Ovary (tissue), 9 donors: ENCODE measurements around the gene ASB1. TPM values are rescaled to one million over a fixed set of nuclear protein-coding genes. Genes with fewer than 3 reads are reported as not detected.

Experiments
- DNase-seq, 5 donors: peaks; one replicate each; pipeline ENCODE4 v3.0.0-alpha.2; 2019 to 2020
- H3K27ac ChIP-seq, 2 donors: fragments of 200-600 bp; one replicate each; pipeline versions ENCODE4 v1.5.1 to v1.8.0; 2019 to 2022
- H3K27me3 ChIP-seq: fragments of 200-600 bp; one replicate; pipeline ENCODE4 v1.8.0; 2022
- H3K36me3 ChIP-seq: fragments of 200-600 bp; sonication (generic); one replicate; pipeline ENCODE4 v1.5.1; 2019
- H3K4me1 ChIP-seq: one replicate; pipeline ENCODE4 v1.8.1; 2013; ENCODE audit warnings: mild to moderate bottlenecking, moderate library complexity; ENCODE audit not compliant: insufficient read depth
- H3K4me3 ChIP-seq: fragments of 200-600 bp; sonication (generic); one replicate; pipeline ENCODE4 v1.5.1; 2017
- H3K9me3 ChIP-seq, 2 donors: fragments of 200-600 bp in 1 of 2; sonication (generic) in 1 of 2; one replicate each; pipeline versions ENCODE4 v1.5.1 to v1.8.1; 2013 to 2019; ENCODE audit warnings: mild to moderate bottlenecking in 1 of 2, moderate library complexity in 1 of 2
- EP300 ChIP-seq: sonication (generic); formaldehyde crosslinking; IDR thresholded peaks from one replicate; pipeline ENCODE4 v1.6.1; 2017; ENCODE audit warnings: antibody characterized with exemption
- POLR2A ChIP-seq: fragments of 450-650 bp; IDR thresholded peaks from one replicate; pipeline ENCODE4 v1.6.1; 2017; ENCODE audit warnings: antibody characterized with exemption, mild to moderate bottlenecking, moderate library complexity
- WGBS, 3 donors: extraction: QIAGEN DNeasy Blood & Tissue Kit in 1 of 3; methylation state at CpG; one replicate each; pipeline versions ENCODE4 v1.1.5 to v1.1.7; 2013 to 2017; 5-methylcytosine and 5-hydroxymethylcytosine counted together
- intact Hi-C, 4 donors: fragments of 100-400 bp; cut with DNase I; formaldehyde crosslinking; loops; one replicate each; pipeline versions ENCODE4 v1.11.0 to v1.15.1; 2022 to 2023
- polyA plus RNA-seq, 2 donors: library from polyadenylated mRNA; stranded (reverse); fragments of 200-250 nt in 1 of 2; fragments of 350-450 nt in 1 of 2; fragmentation: Illumina TruSeq in 1 of 2; extraction: RNeasy Lipid Tissue Mini Kit (QIAGEN cat#74804) in 1 of 2; gene quantifications; one replicate each; pipeline ENCODE4 v1.2.3, GENCODE V29; 2013 to 2014
- total RNA-seq, 7 donors: library from RNA; depleted of rRNA in 2 of 7; stranded (reverse); fragments of >200 nt in 2 of 7; fragmentation: NEBNext Ultra II Directional in 3 of 7; extraction: Animal tissue kit (Norgen Biotek cat#: 25700) in 3 of 7; gene quantifications; one replicate each; pipeline versions ENCODE4 v1.1.0 to v1.2.4, GENCODE V29; 2016 to 2023
- TF ChIP-seq, protein P1 (sequence below), 3 donors: fragments of 450-650 bp in 2 of 3; fragments of 200-600 bp in 1 of 3; IDR thresholded peaks; one replicate each; pipeline versions ENCODE4 v1.5.1 to v1.8.0; 2016 to 2022; ENCODE audit warnings: antibody characterized with exemption in 3 of 3, mild to moderate bottlenecking in 1 of 3
- donor health status: DM: no; HTN: no; CAD: no; lungs with moderate emphysema.
- donor health status: DM: no; HTN: no; CAD: no.
- donor health status: Bipolar disorder and iron deficiency.
- donor health status: DM: yes; HTN: yes; CAD: no.
- donor health status: DM: no; HTN: no; CAD: no.
- donor health status: DM: yes; HTN: yes; CAD: no.

The ASB1 gene
- total and polyA plus RNA-seq, 9 donors: 9.3 to 34.0 (median 29.6) TPM

DNA sequence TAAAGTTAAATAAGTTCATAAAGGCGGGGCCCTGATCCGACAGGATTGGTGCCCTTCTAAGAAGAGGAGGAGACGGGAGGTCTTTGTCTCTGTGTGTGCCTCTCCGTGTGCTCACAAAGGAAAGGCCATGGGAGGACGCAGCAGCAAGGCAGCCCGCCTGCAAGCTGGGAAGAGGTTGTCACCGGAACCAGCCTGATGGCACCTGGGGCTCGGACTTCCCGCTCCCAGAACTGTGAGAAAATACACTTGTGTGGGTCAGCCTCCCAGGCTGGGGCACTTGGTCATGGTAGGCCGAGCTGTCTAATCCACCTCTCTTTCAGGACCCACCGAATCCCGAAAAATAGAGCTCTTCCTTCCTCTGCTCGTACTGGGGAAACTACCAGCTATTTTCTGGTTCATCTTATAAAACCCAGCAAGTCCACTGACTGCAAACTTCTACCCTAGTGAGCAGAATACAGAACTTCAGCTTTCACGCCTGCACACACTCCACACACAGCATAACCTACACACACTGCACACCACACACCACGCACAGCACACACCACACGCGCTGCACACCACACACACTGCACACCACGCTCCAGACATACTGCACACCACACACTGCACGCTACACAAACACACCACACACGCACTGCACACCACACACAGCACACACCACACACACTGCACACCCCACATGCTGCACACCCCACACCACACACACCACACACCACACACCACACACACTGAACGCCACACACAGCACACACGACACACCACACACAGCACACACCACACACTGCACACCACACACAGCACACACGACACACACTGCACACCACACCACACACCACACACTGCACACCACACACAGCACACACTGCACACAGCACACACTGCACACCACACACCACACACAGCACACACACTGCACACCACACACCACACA lies 58.1 kb downstream of the ASB1 start:
- Histone ChIP-seq H3K4me1 (no peaks in the 10 kb centered on the region), H3K27ac (no peak overlapping the region), H3K27me3 (no peaks in the 10 kb centered on the region), H3K4me3 (no peak overlapping the region), H3K36me3 (no peaks in the 10 kb centered on the region), H3K9me3 (no peaks in the 10 kb centered on the region)
- intact Hi-C loops: no loop called here
- TF ChIP-seq, protein P1, sequence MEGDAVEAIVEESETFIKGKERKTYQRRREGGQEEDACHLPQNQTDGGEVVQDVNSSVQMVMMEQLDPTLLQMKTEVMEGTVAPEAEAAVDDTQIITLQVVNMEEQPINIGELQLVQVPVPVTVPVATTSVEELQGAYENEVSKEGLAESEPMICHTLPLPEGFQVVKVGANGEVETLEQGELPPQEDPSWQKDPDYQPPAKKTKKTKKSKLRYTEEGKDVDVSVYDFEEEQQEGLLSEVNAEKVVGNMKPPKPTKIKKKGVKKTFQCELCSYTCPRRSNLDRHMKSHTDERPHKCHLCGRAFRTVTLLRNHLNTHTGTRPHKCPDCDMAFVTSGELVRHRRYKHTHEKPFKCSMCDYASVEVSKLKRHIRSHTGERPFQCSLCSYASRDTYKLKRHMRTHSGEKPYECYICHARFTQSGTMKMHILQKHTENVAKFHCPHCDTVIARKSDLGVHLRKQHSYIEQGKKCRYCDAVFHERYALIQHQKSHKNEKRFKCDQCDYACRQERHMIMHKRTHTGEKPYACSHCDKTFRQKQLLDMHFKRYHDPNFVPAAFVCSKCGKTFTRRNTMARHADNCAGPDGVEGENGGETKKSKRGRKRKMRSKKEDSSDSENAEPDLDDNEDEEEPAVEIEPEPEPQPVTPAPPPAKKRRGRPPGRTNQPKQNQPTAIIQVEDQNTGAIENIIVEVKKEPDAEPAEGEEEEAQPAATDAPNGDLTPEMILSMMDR (IDR thresholded peaks at IDR 0.05): no peak
- no peak for TF ChIP-seq POLR2A
- TF ChIP-seq EP300: no peak
- DNase-seq: peak in 1 of 5 donors; percentile 4
- 91 to 95% (median 94%) methylated on average over 23 of the region's 23 CpGs for WGBS, 3 donors

DNA sequence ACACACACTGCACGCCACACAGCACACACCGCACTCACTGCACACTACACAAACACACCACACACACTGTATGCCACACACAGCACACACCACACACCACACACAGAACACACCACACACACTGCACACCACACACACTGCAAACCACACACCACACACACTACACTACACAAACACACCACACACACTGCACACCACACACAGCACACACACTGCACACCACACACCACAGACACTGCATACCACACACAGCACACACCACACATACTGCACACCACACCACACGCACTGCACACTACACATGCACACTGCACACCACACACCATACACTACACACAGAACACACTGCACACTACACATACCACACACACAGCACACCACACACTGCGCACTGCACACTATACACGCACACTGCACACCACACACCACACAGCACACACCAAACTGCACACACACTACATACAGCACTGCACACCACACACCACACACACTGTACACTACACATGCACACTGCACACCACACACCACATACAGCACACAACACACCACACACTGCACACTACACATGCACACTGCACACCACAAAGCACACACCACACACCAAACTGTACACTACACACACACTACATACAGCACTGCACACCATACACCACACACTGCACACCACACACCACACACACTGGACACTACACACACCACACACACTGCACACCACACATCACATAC lies 59.6 kb downstream of the ASB1 start:
- H3K4me1 ChIP-seq: no peaks in the 10 kb centered on the region
- DNase-seq: no peak
- WGBS, 3 donors: 93 to 97% (median 97%) methylated on average over 5 of the region's 5 CpGs
- TF ChIP-seq POLR2A: no peak
- TF ChIP-seq, protein P1 (IDR thresholded peaks at IDR 0.05): no peak
- TF ChIP-seq EP300: no peak
- no peaks in the 10 kb centered on the region for H3K9me3 ChIP-seq
- no peak overlapping the region for H3K27ac ChIP-seq
- H3K27me3 ChIP-seq: no peaks in the 10 kb centered on the region
- H3K36me3 ChIP-seq: no peaks in the 10 kb centered on the region
- intact Hi-C loops: no loop called here
- no peak overlapping the region for H3K4me3 ChIP-seq

DNA sequence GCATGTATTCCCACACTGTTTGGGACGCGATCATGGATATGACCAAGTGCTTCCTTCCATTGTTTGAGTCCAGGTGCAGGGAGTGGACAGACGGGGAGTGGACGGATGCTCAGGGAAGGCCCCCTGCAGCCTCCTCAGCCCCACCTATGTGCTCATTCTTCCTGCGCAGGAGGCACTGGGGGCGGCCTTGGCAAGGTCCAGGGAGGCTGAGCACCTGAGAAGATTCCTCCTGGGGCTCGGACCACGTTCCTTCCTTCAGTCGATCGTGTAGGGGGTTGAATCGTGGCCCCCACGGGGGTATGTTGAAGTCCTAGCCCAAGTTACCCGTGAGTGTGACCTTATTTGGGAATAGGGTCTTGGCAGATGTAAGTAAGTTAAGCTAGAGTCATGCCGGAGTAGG lies 60.4 kb downstream of the ASB1 start:
- TF ChIP-seq POLR2A (no peak), EP300 (no peak)
- TF ChIP-seq, protein P1 (IDR thresholded peaks at IDR 0.05): no peak
- Histone ChIP-seq H3K27me3 (no peaks in the 10 kb centered on the region), H3K4me1 (no peaks in the 10 kb centered on the region), H3K4me3 (no peak overlapping the region), H3K36me3 (no peaks in the 10 kb centered on the region), H3K9me3 (no peaks in the 10 kb centered on the region), H3K27ac (no peak overlapping the region)
- peak in 1 of 5 donors; percentile 4 for DNase-seq
- intact Hi-C loops: no loop called here
- 86 to 91% (median 86%) methylated on average over 14 of the region's 14 CpGs for WGBS, 3 donors

DNA sequence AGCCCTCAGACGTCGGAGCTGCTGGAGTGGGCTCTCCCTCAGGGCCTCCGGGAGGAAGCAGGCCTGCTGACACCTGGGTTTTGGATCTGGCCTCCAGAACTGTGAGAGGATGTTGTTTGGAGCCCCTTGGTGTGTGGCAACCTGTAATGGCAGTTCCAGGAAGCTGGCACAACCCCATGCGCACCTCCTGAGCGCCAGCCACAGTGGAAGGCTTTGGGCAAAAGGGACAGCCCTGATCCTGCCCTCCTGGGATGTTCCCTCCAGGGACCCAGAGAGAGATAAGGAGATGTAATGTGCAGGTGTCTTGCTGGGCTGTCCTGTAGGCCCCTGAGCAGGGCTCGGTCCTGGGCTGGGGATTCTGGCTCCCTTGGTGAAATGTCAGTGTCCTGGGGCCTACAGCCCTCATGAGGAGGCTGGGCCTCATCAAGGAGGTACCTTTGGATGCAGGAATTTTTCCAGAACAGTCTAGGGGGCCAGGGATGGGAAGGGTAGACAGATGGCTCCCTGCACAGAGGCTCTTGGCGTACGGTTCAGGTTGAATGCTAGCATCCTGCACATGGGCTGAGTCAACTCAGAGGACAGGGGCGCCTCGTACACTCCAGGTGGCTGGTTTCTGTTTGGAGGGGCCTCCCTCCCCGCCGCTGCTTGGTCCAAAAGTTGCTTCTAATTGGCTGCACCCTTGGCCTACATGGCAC lies 61.1 kb downstream of the ASB1 start:
- Histone ChIP-seq H3K36me3 (no peaks in the 10 kb centered on the region), H3K4me1 (no peaks in the 10 kb centered on the region), H3K9me3 (no peaks in the 10 kb centered on the region), H3K4me3 (no peak overlapping the region), H3K27ac (no peak overlapping the region), H3K27me3 (no peaks in the 10 kb centered on the region)
- DNase-seq: peak in 1 of 5 donors; percentile 4
- intact Hi-C loops: no loop called here
- WGBS, 3 donors: 79 to 89% (median 88%) methylated on average over 12 of the region's 12 CpGs
- no peak for TF ChIP-seq EP300
- TF ChIP-seq POLR2A: no peak
